ENCODE measurements around the gene ALKBH6. TPM values are rescaled to one million over a fixed set of nuclear protein-coding genes. Genes with fewer than 3 reads are reported as not detected.
"Not testable (repeated sequence)": the region's sequence is repeated elsewhere in the genome, so short reads cannot be mapped to it uniquely, and the experiment has no call there.

Gene ALKBH6
- total RNA-seq (2014; rRNA removed; shearing (Covaris generic)) = 13.9 and 15.3 TPM in 2 replicates
- 13.5 and 18.6 TPM in 2 replicates for polyA plus RNA-seq (2015; cell fraction: cytosol; rRNA removed)
- polyA plus RNA-seq (2015; cell fraction: nucleus; rRNA removed) = 38.0 and 40.3 TPM in 2 replicates

DNA sequence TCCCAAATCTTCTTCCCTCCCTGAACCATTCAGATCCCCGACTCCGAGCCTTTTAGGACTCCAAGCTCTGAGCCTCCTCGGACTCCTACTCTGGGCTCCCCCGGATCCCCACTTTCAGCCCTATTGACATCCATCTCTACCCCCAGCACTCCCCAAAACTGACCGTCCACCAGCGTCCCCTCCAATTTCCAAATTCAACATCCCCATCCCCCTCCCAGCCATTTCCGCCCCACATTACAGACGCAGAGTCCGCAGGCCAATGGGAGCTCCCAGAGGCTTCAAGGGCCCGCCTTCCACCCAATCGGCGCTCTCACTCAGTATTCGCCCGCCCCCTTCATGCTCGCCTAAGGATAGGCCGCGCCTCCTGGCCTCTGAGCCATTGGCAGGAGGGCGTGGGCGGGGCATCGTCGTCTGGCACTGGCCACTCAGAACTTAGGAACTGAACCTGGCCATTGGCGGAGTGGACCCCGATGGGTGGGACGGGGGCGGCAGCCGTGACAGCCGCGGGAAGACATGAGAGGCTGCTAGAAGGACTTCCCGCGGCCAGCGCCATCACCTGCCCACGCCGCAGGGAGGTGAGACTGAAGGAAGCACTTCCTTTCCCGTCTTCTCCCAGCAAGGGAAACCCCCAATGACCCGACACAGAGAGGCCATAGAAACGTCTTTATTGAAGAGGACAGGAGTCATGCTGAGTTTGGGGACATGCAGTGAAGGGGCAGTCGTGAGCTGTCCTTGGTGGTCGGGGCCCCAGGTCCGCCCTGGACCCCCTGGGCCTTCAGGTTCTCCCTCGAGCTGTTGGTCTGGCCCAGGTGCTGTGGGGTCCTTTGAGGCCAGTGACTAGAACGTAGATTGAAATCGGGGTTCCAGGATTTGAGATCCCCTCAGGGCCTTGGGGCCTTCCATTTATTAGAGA, at the start of gene ALKBH6:
TSS of gene ALKBH6 (minus strand) at position 202 of the 913 bp plus-strand sequence. CDS start 816 bp downstream, outside the sequence.
- peak; percentile 99 for DNase-seq (ENCODE audit: low read depth)

DNA sequence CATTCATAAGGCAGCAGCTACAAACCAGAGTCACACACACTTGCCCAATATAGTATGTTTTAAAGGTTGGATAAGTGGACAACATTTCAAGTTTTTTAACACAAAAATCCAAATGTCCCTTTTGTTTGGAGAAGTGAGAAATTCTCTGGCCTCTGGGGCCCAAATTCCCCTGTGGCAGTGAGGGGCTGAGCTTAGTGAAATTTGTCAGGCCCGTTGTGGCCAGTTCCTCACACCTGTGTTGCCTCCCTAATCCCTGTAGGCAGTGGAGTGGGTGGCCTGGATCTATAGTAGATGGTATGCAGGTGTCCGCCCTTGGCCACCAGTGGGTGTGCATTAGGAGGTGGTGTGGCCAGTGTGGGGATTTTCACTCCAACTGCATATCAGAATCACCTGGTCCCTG, 47.4 kb upstream of the ALKBH6 start:
- no peak for DNase-seq (ENCODE audit: low read depth)

DNA sequence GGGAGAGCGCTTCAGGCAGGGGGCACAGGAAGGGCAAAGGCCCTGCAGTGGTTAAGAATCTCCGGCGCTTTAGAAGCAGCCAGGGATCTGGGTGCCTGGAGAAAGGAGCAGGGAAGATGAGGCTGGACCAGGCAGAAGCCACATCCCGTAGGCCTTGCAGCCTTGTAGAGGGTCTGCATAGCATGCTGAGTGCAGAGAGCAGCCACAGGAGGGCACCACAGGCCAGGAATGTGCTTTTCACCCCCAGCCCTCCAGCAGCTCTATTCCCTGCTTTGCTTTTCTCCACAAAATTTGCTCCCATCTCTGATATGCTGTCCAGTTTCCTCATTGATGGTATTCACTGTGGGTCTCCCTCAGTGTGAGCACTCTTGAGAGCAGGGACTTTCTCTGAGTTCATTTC, 46.4 kb upstream of the ALKBH6 start:
- peak; percentile 41 for DNase-seq (ENCODE audit: low read depth)

DNA sequence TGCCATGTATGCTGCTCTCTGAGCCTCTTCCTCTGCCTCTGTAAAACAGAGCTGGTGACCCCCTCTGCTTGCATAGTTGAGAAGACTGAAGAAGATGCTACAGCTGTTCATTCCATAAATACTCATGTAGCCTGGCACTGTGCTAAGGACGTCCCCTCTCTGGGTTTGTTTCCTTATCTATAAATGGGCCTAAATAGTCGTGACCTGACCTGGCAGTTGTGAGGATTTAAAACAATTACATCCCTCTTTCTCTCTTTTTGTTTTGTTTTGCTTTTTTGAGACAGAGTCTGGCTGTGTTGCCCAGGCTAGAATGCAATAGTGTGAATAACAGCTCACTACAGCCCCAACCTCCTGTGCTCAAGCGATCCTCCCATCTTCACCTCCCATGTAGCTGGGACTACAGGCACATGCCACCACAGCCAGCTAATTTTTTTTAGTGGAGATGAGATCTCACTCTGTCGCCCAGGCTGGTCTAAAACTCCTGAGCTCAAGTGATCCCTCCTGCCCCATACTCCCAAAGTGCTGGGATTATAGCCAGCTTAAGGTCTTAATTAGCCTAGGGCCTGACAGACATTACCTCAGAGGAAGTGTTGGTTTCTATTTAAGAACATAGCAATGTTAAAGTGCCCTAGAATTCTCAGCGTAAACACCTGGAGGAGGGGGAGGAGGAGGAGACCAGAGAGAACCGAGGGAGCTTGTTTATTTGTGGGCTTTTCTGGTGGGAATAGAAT, 45.3 kb upstream of the ALKBH6 start:
- DNase-seq (ENCODE audit: low read depth) = no peak

DNA sequence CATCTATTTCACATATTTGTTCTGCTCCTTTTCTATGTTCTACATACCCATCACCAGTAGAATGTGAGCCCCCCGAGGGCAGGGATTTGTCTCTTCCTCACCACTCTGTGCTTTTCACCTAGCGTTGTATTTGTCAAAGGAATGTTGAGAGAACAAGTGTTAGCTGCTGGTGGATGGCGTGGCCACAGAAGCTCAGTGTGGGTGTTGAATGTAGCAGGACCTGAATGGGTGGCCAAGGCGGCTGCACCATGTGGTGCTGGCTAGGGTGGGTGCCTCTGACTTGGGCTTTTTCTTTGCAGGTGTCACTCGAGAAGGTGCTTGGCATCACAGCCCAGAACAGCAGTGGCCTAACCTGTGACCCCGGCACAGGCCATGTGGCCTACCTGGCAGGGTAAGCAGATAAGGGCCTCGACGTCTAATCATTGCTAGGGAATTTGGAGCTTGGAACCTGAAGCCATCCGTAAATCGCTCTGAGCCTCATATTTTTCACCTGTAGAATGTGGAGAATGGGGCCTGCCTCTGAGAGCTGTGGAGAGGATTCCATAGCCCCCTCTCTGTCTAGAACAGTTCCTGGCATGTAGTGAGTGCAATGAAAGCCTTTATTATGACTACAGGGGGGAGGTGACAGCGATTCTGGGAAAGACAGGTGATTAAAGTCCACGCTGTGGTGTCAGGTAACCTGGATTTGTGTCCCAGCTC, 44.6 kb upstream of the ALKBH6 start:
- DNase-seq (ENCODE audit: low read depth) = no peak

DNA sequence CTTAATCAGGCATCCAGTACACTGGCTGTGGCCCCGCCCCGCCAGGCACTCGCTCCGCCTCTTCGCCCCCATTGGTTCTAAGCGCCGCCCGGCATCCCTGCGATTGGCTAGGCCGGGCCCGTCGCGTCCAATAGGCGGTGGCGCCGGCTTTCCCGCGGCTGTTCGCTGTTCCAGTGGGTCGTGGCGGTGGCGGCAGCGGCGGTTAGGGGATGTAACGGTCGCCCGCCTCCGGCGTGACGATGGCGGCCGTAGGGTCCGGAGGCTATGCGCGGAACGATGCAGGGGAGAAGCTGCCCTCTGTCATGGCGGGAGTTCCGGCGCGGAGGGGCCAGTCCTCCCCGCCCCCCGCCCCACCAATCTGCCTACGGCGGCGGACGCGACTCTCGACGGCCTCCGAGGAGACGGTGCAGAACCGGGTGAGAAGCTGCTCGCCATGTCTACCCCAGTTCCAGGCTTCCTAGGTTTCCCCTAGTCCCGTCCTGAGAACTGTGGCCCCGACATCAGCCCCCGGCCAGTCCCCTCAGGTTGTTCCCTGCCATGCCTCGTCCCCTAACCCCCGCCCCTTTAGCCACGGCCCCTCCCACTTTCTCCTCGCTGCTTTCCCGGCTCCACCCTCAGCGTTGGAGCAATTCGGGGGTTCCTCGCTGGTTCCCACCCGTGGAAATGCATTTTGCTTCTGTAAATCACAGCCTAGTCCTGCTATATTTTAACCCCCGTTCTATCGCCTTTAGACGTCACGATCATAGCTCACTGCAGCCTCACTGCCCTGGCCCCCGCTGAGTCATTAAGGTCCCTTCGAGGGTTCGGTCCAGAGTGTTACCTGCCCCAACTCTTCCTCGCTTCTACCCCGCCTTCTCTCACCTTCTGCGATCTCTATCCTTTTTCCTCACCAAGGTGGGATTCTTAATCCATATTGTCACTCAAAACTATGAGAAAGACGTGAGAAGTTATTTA, 41.0 kb upstream of the ALKBH6 start, which contains the start of gene WDR62:
TSS of gene WDR62 (plus strand) at position 165 of the 954 bp plus-strand sequence. CDS start at position 240, 75 bp downstream.
- DNase-seq (ENCODE audit: low read depth) = no peak

DNA sequence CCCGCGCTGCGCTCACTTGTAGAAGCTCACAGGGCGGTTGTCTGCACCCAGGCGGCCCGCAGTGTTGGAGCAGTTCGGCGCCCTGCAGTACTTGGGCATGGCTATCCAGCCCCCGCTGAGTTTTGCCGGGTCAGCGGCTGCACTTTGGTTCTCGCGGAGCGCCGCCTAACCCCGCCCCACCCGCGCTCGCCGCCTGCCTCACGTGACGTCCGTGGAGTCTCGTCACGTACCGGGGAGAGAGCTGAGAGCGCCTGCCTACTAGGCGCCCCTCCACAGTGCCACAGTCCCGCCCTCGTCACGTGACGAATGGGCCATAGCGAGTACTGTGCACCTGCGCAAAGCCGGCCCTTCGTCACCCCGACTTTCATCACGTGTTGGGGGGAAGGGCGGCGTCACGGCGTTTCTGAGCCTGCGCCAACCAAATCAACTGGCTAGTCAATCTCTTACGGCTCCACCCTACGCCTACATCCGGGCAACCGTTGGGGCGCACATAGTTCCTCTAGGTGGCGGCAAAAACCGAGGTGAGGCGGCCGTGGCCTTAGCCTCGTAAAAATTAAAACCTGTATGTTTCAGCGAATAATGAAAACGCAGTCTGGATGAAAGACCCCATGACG, 40.2 kb upstream of the ALKBH6 start, which contains the start of gene THAP8:
TSS of gene THAP8 (minus strand) at position 167 of the 614 bp plus-strand sequence. CDS start at position 99, 68 bp downstream.
- peak; percentile 99 for DNase-seq (ENCODE audit: low read depth)

DNA sequence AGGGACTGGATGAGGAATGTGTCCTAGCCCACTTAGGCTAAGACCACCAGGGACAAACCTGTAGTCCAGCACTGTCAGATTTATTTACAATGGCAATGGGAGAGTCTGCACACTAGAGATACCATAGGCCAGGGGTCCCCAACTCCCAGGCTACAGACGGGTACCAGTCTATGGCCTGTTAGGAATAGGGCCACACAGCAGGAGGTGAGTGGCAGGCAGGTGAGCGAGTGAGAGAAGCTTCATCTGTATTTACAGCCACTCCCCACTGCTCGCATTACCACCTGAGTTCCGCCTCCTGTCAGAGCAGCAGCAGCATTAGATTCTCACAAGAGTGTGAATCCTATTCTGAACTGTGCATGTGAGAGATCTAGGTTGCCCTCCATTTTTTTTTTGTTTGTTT, 37.6 kb upstream of the ALKBH6 start:
- DNase-seq (ENCODE audit: low read depth) = no peak

DNA sequence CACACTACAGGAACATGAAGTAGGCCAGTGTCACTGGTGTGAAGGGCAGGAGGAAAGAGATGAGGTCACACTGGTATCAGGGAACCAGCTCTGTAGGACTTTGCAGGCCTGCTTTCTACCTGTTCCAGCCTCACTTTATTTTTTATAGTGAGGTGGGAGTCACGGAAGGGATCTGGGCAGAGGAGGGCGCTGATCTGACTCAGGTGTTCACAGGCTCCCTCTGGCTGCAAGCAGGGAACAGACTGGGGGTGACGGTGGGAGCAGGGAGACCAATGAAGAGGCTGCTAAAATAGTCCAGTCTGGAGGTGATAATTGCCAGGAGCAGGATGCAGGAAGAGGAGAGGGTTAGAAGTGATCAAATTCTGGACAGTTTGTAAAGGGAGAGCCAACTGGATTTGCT, 37.2 kb upstream of the ALKBH6 start:
- no peak for DNase-seq (ENCODE audit: low read depth)

DNA sequence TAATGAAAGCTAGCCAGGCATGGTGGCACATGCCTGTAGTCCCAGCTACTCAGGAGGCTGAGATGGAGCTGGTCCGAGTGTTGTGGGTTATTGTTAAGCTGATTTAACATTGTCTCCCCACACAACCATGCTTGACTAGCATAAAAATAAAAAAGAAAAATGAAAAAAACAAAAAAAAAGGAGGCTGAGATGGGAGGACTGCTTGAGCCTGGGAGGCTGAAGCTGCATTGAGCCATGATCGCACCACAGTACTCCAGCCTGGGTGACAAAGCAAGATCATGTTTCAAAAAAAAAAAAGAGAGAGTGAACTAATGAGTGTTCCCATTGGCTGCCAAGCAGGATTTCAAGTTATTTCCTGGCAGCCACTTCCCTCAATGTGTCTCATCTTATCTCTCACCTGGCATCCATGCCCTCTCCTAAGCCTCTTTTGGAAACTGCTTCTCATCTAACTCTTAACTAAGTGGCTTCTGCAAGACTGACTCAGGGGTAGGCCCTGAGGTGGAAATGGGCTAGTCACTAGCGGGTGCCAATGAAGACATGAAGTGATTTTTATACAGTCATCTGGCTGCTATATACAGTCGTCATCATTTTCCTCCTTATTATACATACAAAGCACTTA, 35.2 kb upstream of the ALKBH6 start:
- DNase-seq (ENCODE audit: low read depth) = no peak

DNA sequence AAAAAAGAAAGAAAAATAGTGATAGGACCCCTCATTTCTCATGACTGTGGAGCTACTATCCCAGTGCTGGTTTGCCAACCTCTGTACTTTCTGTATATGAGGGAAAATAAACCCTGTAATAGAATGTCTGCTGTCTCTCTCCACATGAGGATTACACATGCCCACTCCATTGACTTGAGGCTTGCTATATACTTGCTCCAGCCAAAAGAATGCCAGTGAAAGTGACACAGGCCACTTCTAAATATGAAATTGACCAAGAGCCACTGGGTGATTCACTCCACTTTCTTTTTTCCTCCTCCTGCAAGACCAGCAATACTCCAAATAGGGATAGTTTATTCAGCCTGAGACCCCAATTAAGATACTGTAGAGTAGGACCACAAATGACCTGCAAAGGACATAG, 33.8 kb upstream of the ALKBH6 start:
- no peak for DNase-seq (ENCODE audit: low read depth)

DNA sequence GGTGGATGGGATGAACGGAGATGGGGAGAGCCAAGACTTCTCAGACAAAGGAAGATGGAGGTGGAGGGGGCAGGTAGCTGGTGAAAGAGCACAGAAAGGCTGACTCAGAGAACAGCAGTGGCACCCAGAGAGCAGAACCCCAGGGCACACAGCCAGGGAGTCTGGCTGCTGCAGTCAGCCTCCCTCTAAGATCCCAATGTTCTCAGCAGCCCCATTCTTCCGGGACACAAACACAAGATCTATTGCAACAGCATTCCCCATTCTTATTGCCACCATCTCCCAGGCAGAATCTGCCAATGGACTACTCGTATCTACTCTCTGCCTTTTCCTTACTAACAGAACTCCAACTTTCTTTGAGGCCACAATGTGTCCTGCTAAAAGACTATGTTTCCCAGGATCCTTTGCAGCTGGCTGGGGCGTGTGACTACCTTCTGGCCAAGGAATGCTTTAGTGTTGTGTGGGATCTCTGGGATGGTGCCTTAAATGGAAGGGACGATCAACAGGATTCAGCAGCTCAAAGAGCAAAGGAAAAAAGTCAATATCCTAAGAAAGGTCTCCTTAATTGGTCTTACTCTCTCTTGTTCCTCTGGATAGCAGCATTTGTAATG, 32.5 kb upstream of the ALKBH6 start:
- DNase-seq (ENCODE audit: low read depth) = no peak

DNA sequence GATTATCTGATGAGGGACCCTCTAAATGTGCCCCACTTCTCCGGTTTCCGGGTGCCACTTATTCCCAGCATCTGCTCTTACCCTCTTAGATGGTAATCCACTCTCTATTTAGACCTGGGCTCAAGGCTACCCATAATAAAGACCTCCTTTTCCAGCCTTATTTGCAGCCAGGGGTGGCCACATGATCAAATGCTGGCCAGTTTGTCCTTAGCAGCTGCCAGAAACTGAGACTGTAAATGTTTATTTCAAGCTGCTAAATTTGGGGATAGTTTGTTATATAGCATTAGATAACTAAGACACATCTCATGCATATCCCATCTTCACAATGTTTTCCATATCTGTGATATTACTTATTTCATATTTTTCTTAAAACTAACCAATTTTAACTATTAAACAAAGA, 29.9 kb upstream of the ALKBH6 start:
- no peak for DNase-seq (ENCODE audit: low read depth)

DNA sequence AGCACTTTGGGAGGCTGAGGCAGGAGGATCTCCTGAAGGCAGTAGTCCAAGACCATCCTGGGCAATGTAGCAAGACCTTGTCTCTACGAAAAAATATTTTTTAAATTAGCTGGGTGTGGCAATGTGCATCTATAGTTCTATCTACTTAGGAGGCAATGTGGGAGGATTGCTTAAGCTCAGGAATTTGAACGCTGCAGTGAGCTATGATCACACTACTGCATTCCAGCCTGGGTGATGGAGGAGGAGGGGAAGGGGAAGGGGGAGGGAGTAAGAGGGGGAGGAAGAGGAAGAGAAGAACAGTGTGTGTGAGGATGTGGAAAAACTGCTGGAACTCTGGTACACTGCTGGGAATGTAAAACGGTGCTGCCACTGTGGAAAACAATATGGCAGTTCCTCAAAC, 27.8 kb upstream of the ALKBH6 start:
- no peak for DNase-seq (ENCODE audit: low read depth)

DNA sequence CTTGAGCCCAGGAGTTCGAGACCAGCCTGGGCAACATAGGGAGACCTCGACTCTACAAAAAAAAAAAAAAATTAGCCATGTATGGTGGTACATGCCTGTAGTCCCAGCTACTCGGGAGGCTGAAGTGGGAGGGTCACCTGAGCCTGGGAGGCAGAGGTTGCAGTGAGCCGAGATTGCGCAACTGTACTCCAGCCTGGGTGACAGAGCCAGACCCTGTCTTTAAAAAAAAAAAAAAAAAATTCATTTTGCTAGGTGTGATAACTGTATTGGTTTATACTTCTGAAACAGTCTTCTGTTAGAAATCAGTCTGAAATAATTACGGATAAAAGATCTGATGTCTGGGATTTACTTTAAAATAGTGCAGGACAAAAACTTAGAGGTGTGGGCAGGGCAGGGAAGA, 27.1 kb upstream of the ALKBH6 start:
- not testable (repeated sequence) for DNase-seq (ENCODE audit: low read depth)

DNA sequence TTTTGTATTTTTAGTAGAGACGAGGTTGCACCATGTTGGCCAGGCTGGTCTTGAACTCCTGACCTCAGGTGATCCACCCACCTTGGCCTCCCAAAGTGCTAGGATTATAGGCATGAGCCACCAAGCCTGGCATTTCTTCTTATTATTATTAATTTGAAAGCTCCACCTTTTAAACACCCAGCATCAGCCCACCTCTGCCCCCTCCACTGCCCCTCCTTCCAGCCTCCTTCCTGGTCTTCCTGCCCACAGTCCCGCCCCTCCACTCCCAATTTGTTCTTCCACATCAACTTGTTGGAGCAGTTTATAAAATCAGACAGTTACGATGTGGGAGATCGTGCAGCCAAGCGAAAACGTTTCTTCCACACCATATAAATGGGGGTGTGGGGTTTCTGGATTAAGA, 26.5 kb upstream of the ALKBH6 start:
- no peak for DNase-seq (ENCODE audit: low read depth)

DNA sequence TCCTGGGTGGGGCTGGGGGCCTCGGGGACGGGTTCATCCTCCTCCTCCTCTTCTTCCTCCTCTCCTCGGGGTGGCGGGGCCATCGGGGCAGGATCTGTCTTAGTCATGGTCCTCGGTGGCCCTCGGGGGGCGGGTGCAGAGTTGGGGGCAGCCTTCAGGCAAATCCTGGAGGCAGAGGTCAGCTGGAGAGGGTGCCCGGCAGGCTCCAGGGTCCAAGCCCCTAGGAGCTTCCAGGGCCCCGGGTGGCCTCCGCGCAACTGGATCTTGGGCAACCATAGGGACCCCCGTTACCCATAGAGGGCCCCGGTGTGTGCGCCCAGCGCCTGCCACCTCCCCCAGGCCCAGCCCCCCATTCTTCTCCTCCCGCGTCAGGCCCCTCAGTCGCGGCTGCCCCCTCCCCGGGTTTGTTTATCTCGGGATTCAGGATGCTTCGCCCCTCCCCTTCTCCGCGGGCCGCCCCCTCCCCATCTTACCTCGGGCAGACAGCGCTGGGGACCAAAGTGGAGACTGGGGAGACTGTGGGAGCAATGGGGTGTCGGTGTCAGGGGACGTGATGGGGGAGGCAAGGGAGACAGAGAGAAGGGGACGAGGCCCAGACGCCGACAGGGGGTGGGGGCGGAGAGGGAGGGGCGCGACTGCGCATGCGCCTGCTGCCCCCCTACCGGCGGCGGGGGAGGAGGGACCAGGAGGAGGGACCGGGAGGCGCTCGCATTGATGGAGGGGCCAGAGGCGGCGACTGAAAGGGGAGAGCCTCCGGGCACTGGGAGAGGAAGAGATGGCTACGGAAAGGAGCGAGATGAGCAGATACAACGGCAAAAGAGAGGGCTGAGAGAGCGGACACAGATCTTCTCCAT, 18.5 kb upstream of the ALKBH6 start, which contains the start of gene CLIP3:
TSS of gene CLIP3 (minus strand) at position 623 of the 854 bp plus-strand sequence. CDS start at position 107, 516 bp downstream.
- no peak for DNase-seq (ENCODE audit: low read depth)

DNA sequence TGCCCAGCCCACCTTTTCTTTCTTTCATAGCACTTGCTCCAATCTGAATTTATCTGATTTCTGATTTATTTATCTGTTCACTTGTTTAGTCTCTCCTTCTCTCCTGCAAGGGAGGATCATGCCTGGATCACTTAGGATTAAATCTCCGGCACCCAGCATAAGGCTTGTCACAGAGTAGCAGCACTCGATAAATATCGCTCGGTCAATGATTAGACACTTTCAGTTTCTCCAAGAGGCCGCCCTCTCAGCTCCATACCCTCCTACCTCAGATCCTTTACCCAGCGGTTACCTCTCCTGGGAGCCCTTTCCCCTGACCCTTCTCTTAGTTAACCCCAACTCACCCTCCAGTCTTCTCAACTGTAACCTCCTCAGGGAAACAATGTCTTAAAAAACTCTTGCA, 17.3 kb upstream of the ALKBH6 start:
- DNase-seq (ENCODE audit: low read depth) = no peak

Measured in HT1080 (cell line).